Measurements from ENCODE around the gene MST1. TPM values are rescaled to one million over a fixed set of nuclear protein-coding genes. Genes with fewer than 3 reads are reported as not detected.

The MST1 gene
- total RNA-seq, 1 experiment from 2014 or later = 13.8 TPM

DNA sequence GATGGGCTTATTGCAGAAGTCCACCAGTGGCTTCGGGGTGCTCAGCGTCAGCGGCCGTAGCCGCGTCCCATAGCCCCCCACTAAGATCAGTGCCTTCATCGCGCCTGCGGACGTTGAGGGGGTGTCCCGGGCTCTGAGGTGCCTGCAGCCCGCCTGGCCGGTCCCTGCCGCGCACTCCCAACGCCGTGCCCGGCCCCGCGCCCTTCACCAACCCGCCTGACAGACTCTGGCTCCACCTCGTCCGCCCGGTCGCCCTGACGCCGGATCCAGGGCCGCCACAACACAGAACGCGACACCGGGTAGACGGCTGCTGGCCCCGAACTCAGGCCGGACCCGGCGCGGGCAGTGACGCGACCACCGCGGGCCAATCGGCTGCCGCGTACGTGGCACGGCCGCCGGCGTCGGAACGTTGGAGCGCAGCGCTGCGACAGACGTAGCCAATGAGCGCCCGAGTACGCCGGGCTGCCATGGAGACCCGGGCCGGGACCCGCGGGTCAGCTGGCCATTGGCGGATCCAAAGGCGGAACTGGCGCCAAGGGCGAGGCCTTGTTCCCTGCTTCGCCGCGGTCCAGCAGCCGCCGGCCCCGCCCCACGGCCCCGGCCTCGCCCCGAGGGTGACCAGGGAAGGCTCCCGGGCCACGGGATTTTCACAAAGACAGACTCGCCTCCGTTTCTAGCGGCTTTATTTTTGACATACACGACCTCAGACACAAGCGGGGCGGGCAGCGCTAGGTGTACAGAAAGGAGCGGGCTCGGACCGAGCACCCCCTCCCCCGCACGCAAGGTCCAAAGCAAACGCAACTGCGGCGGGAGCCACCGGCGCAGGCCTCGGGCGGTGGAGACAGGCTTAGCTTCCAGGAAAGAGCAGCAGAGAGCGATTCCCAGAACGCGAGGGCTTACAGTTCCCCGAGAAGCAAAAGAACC lies 34.6 kb upstream of the MST1 start, which contains the start of gene GMPPB (continued):
- 0 out of 2 replicates have a peak, but pooled peaks have one; percentile 0 for TF ChIP-seq ZNF281 (CRISPR knock-in tag; IDR thresholded peaks at IDR 0.05)
- TF ChIP-seq ELF4 (CRISPR knock-in tag; IDR thresholded peaks at IDR 0.05; ENCODE audit: low read depth) = 0 out of 2 replicates have a peak, but pooled peaks have one; percentile 26
- TF ChIP-seq, protein P1, sequence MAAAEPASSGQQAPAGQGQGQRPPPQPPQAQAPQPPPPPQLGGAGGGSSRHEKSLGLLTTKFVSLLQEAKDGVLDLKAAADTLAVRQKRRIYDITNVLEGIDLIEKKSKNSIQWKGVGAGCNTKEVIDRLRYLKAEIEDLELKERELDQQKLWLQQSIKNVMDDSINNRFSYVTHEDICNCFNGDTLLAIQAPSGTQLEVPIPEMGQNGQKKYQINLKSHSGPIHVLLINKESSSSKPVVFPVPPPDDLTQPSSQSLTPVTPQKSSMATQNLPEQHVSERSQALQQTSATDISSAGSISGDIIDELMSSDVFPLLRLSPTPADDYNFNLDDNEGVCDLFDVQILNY (CRISPR knock-in tag; IDR thresholded peaks at IDR 0.05) = no peak; the same call in 1 of the 2 replicates
- TF ChIP-seq, protein P2, sequence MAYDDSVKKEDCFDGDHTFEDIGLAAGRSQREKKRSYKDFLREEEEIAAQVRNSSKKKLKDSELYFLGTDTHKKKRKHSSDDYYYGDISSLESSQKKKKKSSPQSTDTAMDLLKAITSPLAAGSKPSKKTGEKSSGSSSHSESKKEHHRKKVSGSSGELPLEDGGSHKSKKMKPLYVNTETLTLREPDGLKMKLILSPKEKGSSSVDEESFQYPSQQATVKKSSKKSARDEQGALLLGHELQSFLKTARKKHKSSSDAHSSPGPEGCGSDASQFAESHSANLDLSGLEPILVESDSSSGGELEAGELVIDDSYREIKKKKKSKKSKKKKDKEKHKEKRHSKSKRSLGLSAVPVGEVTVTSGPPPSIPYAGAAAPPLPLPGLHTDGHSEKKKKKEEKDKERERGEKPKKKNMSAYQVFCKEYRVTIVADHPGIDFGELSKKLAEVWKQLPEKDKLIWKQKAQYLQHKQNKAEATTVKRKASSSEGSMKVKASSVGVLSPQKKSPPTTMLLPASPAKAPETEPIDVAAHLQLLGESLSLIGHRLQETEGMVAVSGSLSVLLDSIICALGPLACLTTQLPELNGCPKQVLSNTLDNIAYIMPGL (CRISPR knock-in tag; IDR thresholded peaks at IDR 0.05) = peak; percentile 32; the same call in 1 of the 2 replicates
- TF ChIP-seq NFATC4 (CRISPR knock-in tag; IDR thresholded peaks at IDR 0.05) = 0 out of 2 replicates have a peak, but pooled peaks have one; percentile 50
- TF ChIP-seq, protein P3, sequence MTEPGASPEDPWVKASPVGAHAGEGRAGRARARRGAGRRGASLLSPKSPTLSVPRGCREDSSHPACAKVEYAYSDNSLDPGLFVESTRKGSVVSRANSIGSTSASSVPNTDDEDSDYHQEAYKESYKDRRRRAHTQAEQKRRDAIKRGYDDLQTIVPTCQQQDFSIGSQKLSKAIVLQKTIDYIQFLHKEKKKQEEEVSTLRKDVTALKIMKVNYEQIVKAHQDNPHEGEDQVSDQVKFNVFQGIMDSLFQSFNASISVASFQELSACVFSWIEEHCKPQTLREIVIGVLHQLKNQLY (CRISPR knock-in tag; IDR thresholded peaks at IDR 0.05) = no peak
- no peak for TF ChIP-seq TEAD4 (CRISPR knock-in tag; IDR thresholded peaks at IDR 0.05)
- TF ChIP-seq GTF2I (CRISPR knock-in tag; conservative IDR thresholded peaks at IDR 0.05) = no peak
- TF ChIP-seq CREB1 (CRISPR knock-in tag; IDR thresholded peaks at IDR 0.05) = peak; percentile 89
- TF ChIP-seq NR3C1 (CRISPR knock-in tag; conservative IDR thresholded peaks at IDR 0.05; ENCODE audit: low read depth) = peak; percentile 83; the same call in 1 of the 2 replicates
- TF ChIP-seq, protein P4, sequence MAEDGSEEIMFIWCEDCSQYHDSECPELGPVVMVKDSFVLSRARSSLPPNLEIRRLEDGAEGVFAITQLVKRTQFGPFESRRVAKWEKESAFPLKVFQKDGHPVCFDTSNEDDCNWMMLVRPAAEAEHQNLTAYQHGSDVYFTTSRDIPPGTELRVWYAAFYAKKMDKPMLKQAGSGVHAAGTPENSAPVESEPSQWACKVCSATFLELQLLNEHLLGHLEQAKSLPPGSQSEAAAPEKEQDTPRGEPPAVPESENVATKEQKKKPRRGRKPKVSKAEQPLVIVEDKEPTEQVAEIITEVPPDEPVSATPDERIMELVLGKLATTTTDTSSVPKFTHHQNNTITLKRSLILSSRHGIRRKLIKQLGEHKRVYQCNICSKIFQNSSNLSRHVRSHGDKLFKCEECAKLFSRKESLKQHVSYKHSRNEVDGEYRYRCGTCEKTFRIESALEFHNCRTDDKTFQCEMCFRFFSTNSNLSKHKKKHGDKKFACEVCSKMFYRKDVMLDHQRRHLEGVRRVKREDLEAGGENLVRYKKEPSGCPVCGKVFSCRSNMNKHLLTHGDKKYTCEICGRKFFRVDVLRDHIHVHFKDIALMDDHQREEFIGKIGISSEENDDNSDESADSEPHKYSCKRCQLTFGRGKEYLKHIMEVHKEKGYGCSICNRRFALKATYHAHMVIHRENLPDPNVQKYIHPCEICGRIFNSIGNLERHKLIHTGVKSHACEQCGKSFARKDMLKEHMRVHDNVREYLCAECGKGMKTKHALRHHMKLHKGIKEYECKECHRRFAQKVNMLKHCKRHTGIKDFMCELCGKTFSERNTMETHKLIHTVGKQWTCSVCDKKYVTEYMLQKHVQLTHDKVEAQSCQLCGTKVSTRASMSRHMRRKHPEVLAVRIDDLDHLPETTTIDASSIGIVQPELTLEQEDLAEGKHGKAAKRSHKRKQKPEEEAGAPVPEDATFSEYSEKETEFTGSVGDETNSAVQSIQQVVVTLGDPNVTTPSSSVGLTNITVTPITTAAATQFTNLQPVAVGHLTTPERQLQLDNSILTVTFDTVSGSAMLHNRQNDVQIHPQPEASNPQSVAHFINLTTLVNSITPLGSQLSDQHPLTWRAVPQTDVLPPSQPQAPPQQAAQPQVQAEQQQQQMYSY (CRISPR knock-in tag; IDR thresholded peaks at IDR 0.05) = no peak
- TF ChIP-seq ESRRA (CRISPR knock-in tag; IDR thresholded peaks at IDR 0.05; ENCODE audit: borderline replicate concordance) = no peak
- no peak for TF ChIP-seq TCF7 (CRISPR knock-in tag; IDR thresholded peaks at IDR 0.05; ENCODE audit: low read depth)
- peak; percentile 78 for TF ChIP-seq SP1 (CRISPR knock-in tag; conservative IDR thresholded peaks at IDR 0.05)
- 0 out of 2 replicates have a peak, but pooled peaks have one; percentile 50 for TF ChIP-seq TP53 (CRISPR knock-in tag; IDR thresholded peaks at IDR 0.05)

All from WTC11 (cell line).